Measurements from ENCODE around the gene KDM5B.

- TF ChIP-seq CTCF (IDR thresholded peaks at IDR 0.05 in 2 of 3, conservative IDR thresholded peaks at IDR 0.05 in 1 of 3; ENCODE audit: borderline replicate concordance in 1 of 3, insufficient read depth in 1 of 3, low read depth in 2 of 3, low read length in 2 of 3) (no peak), CEBPB (IDR thresholded peaks at IDR 0.05; ENCODE audit: low read depth) (no peak), POLR2A (IDR thresholded peaks at IDR 0.05; ENCODE audit: borderline replicate concordance, extremely low read depth, insufficient read depth, insufficient read length) (no peak), YY1 (IDR thresholded peaks at IDR 0.05; ENCODE audit: extremely low read depth, insufficient replicate concordance, low read depth, low read length) (no peak)
Observed at GRCh38 chr1:202702088-202702487, 106.1 kb downstream of the KDM5B start.

All from HCT116 (cell line).